Measurements from ENCODE around the gene ASCC3.
"Not testable (repeated sequence)": the region's sequence is repeated elsewhere in the genome, so short reads cannot be mapped to it uniquely, and the experiment has no call there.

ASCC3 gene

GRCh38 chr6:100881707-100882040, 545 bp upstream of the ASCC3 start:
- DNase-seq, result no peak

GRCh38 chr6:100880149-100880852, 828 bp downstream of the ASCC3 start:
- no peak for DNase-seq

- no peak for DNase-seq
Measured at GRCh38 chr6:100879317-100879716, 1.8 kb downstream of the ASCC3 start.

- DNase-seq, result no peak
Measured at GRCh38 chr6:100877851-100878250, 3.3 kb downstream of the ASCC3 start.

- DNase-seq, result no peak
Measured at GRCh38 chr6:100876251-100876650, 4.9 kb downstream of the ASCC3 start.

- no peak for DNase-seq
Measured at GRCh38 chr6:100865525-100865924, 15.6 kb downstream of the ASCC3 start.

- no peak for DNase-seq
Measured at GRCh38 chr6:100862063-100862462, 19.1 kb downstream of the ASCC3 start.

GRCh38 chr6:100856146-100856545, 25.0 kb downstream of the ASCC3 start:
- no peak for DNase-seq

- DNase-seq, result no peak
Measured at GRCh38 chr6:100851819-100852218, 29.3 kb downstream of the ASCC3 start.

- DNase-seq, result no peak
Measured at GRCh38 chr6:100850174-100850573, 31.0 kb downstream of the ASCC3 start.

- DNase-seq, result no peak
Measured at GRCh38 chr6:100846276-100846675, 34.9 kb downstream of the ASCC3 start.

- no peak for DNase-seq
Measured at GRCh38 chr6:100845676-100846075, 35.5 kb downstream of the ASCC3 start.

GRCh38 chr6:100839419-100839818, 41.7 kb downstream of the ASCC3 start:
- no peak for DNase-seq

GRCh38 chr6:100838011-100838410, 43.1 kb downstream of the ASCC3 start:
- no peak for DNase-seq

- DNase-seq, result no peak
Measured at GRCh38 chr6:100833972-100834574, 47.1 kb downstream of the ASCC3 start.

GRCh38 chr6:100829077-100829595, 52.0 kb downstream of the ASCC3 start:
- not testable (repeated sequence) for DNase-seq

- no peak for DNase-seq
Measured at GRCh38 chr6:100823041-100823440, 58.1 kb downstream of the ASCC3 start.

GRCh38 chr6:100818066-100818465, 63.1 kb downstream of the ASCC3 start:
- DNase-seq, result no peak

- no peak for DNase-seq
Measured at GRCh38 chr6:100810015-100810414, 71.1 kb downstream of the ASCC3 start.

- no peak for DNase-seq
Measured at GRCh38 chr6:100809346-100809745, 71.8 kb downstream of the ASCC3 start.

GRCh38 chr6:100808638-100809275, 72.4 kb downstream of the ASCC3 start:
- no peak for DNase-seq

GRCh38 chr6:100806296-100806695, 74.8 kb downstream of the ASCC3 start:
- DNase-seq, result no peak

- no peak for DNase-seq
Measured at GRCh38 chr6:100803264-100804045, 77.7 kb downstream of the ASCC3 start.
